WTC11 (cell line): Measurements from ENCODE around the gene RGS14. TPM values are rescaled to one million over a fixed set of nuclear protein-coding genes. Genes with fewer than 3 reads are reported as not detected.

ENCODE experiments used
- ATAC-seq: fragments of 200-7000 bp; cut with Tn5 transposase; 2 replicates; pipeline ENCODE4 v1.10.0; 2021; ENCODE audit warnings: mild to moderate bottlenecking, moderate library complexity
- CTCF ChIA-PET: fragments of 300-600 bp; sonication (Branson Sonifier 250); formaldehyde crosslinking; loops from one replicate; lab custom pipeline; 2021; ENCODE audit warnings: antibody characterized with exemption; lab: Charles Lee
- POLR2A ChIA-PET: fragments of 350-600 bp; sonication (Branson Sonifier 250); formaldehyde crosslinking; loops from one replicate; lab custom pipeline; 2021; ENCODE audit warnings: antibody characterized with exemption; lab: Charles Lee
- DNase-seq: peaks from one replicate; pipeline ENCODE4 v3.0.0; 2021; ENCODE audit warnings: low spot score
- H3K27ac Mint-ChIP-seq: 2 replicates; pipeline ENCODE4 v1.8.0; 2021; ENCODE audit warnings: mixed read lengths
- H3K27me3 Mint-ChIP-seq: 2 replicates; pipeline ENCODE4 v1.8.0; 2021; ENCODE audit warnings: low read depth, mild to moderate bottlenecking, moderate library complexity, mixed read lengths
- H3K36me3 Mint-ChIP-seq: 2 replicates; pipeline ENCODE4 v1.8.0; 2021; ENCODE audit warnings: mixed read lengths
- H3K4me1 Mint-ChIP-seq: 2 replicates; pipeline ENCODE4 v1.8.0; 2022; ENCODE audit warnings: mixed read lengths
- H3K4me3 Mint-ChIP-seq: 2 replicates; pipeline ENCODE4 v1.8.0; 2021; ENCODE audit warnings: mild to moderate bottlenecking, moderate library complexity, mixed read lengths
- H3K9me3 Mint-ChIP-seq: 2 replicates; pipeline ENCODE4 v1.8.0; 2021; ENCODE audit warnings: mixed read lengths
- ATF1 ChIP-seq: sonication (generic); formaldehyde crosslinking; IDR thresholded peaks from 2 replicates; pipeline ENCODE4 v1.8.1; 2023; ENCODE audit warnings: mild to moderate bottlenecking, moderate library complexity, missing genetic modification reagents
- EMX1 ChIP-seq: fragments of 250-450 bp; sonication (Bioruptor Pico); IDR thresholded peaks from 2 replicates; pipeline ENCODE4 v1.8.0; 2021; ENCODE audit warnings: mild to moderate bottlenecking
- ERG ChIP-seq: fragments of 250-450 bp; sonication (Bioruptor Pico); IDR thresholded peaks from 2 replicates; pipeline ENCODE4 v1.8.0; 2021; ENCODE audit warnings: mild to moderate bottlenecking
- FOXP1 ChIP-seq: sonication (generic); formaldehyde crosslinking; IDR thresholded peaks from 2 replicates; pipeline ENCODE4 v1.8.0; 2022; ENCODE audit warnings: missing genetic modification reagents, mild to moderate bottlenecking, moderate library complexity, borderline replicate concordance
- NFYB ChIP-seq: sonication (generic); formaldehyde crosslinking; conservative IDR thresholded peaks from 2 replicates; pipeline ENCODE4 v1.8.0; 2022; ENCODE audit warnings: low read depth, missing genetic modification reagents
- NR3C1 ChIP-seq: sonication (generic); formaldehyde crosslinking; conservative IDR thresholded peaks from 2 replicates; pipeline ENCODE4 v1.8.1; 2023; ENCODE audit warnings: low read depth, mild to moderate bottlenecking, missing genetic modification reagents
- OVOL2 ChIP-seq: fragments of 250-450 bp; sonication (Bioruptor Pico); IDR thresholded peaks from 2 replicates; pipeline ENCODE4 v1.9.0; 2021; ENCODE audit warnings: mild to moderate bottlenecking, borderline replicate concordance
- SMAD3 ChIP-seq: sonication (generic); formaldehyde crosslinking; IDR thresholded peaks from 2 replicates; pipeline ENCODE4 v1.8.0; 2022; ENCODE audit warnings: missing genetic modification reagents, mild to moderate bottlenecking, borderline replicate concordance
- SP1 ChIP-seq: sonication (generic); formaldehyde crosslinking; conservative IDR thresholded peaks from 2 replicates; pipeline ENCODE4 v1.8.1; 2022; ENCODE audit warnings: missing genetic modification reagents
- TEAD4 ChIP-seq: sonication (generic); formaldehyde crosslinking; IDR thresholded peaks from 2 replicates; pipeline ENCODE4 v1.8.0; 2022; ENCODE audit warnings: mild to moderate bottlenecking, missing genetic modification reagents
- ZNF121 ChIP-seq: sonication (generic); formaldehyde crosslinking; IDR thresholded peaks from 2 replicates; pipeline ENCODE4 v1.8.0; 2023; ENCODE audit warnings: missing genetic modification reagents
- ZNF281 ChIP-seq: sonication (generic); formaldehyde crosslinking; IDR thresholded peaks from 2 replicates; pipeline ENCODE4 v1.8.0; 2023; ENCODE audit warnings: mild to moderate bottlenecking, missing genetic modification reagents
- ZNF423 ChIP-seq: fragments of 250-450 bp; sonication (Bioruptor Pico); IDR thresholded peaks from 2 replicates; pipeline ENCODE4 v2.1.2; 2022; ENCODE audit warnings: mild to moderate bottlenecking, moderate library complexity
- total RNA-seq: library from RNA; stranded (reverse); gene quantifications from 3 replicates; pipeline ENCODE4 v1.2.3, GENCODE V29; 2021
- TF ChIP-seq, protein P1 (sequence below): fragments of 250-450 bp; sonication (Bioruptor Pico); conservative IDR thresholded peaks from 2 replicates; pipeline ENCODE4 v1.9.0; 2021; ENCODE audit warnings: mild to moderate bottlenecking
- TF ChIP-seq, protein P2 (sequence below): sonication (generic); formaldehyde crosslinking; conservative IDR thresholded peaks from 2 replicates; pipeline ENCODE4 v1.8.1; 2022; ENCODE audit warnings: mild to moderate bottlenecking, missing genetic modification reagents

RGS14 gene
- total RNA-seq, 1 experiment from 2014 or later, result 74.6 TPM

GRCh38 chr5:177312649-177313181, 45.0 kb upstream of the RGS14 start (continued):
- TF ChIP-seq, protein P1, sequence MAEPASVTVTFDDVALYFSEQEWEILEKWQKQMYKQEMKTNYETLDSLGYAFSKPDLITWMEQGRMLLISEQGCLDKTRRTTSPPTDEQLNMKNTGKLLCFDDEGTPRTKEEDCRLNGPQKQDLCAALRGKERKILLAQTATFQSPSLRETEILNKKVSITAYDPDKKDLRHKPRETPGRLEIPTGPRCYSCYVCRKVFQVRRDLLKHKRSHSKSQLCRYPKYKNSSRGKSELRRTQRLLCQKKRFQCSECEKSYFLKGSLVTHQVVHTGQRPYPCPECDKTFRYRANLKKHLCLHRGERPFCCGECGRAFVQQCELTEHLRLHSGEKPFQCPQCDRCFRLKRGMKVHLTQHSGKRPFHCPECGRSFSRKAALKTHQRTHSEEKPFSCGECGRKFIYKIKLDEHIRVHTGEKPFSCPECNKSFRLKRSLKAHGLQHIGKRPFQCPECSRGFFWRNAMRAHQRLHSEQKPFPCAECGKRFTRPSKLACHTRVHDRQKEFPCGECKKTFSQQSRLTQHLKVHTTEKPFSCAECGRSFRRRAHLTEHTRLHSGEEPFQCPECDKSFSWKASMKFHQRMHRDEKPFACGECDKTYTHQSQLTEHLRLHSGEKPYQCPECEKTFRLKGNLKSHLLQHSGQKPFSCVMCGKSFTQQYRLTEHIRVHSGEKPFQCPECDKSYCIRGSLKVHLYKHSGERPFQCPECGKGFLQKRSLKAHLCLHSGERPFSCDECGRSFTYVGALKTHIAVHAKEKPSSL (CRISPR knock-in tag), result no peak
- TF ChIP-seq ATF1 (CRISPR knock-in tag) (0 out of 2 replicates have a peak, but pooled peaks have one; percentile 71), ZNF121 (no peak), NR3C1 (no peak), TEAD4 (CRISPR knock-in tag) (no peak), SMAD3 (CRISPR knock-in tag) (no peak), ERG (CRISPR knock-in tag) (no peak)
- TF ChIP-seq, protein P2, sequence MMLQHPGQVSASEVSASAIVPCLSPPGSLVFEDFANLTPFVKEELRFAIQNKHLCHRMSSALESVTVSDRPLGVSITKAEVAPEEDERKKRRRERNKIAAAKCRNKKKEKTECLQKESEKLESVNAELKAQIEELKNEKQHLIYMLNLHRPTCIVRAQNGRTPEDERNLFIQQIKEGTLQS (CRISPR knock-in tag), result no peak

DNA sequence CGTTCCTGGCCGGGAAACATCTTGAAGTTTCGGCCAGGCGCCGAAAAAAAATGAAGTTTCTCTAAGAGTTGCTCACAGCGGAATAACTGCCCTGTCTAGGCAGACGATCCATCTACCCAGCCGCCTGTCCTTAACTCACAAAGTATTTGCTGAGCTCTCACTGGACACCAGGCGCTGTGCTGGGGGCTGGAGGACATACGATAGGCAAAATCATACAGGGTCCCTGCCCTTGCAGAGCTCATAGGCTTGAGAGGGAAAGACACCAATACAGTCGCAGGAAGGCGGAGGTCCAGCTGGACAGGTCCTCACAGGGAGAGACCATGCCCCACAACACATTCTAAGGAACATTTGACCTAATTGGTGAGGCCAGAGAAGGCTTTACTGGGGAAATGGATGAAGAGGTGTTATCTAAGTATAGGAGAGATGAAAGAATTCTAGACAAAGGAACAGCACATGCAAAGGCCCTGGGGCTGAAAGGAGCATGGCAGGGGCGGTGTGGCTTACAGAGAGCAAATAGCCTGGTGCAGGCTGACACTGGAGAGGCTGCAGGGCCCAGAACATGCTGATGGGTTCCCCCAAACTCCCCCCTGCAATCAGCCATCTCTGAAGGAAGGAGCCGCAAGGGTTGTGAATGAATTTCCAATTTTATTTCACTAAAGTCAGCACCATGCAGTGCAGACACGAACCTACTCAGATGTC, 44.0 kb upstream of the RGS14 start:
- H3K27ac Mint-ChIP-seq, result no peak overlapping the region

More for the DNA sequence above, 44.0 kb upstream of the RGS14 start:
- ATAC-seq, result no peak
- Mint-ChIP-seq H3K27me3 (no peaks in the 10 kb centered on the region), H3K36me3 (peaks cover 2% of the 10 kb centered on the region; the same call in 1 of the 2 replicates), H3K4me1 (peaks cover 25% of the 10 kb centered on the region), H3K9me3 (no peaks in the 10 kb centered on the region), H3K4me3 (no peak overlapping the region)
- no peak for TF ChIP-seq ZNF281 (CRISPR knock-in tag)
- no peak for TF ChIP-seq EMX1 (CRISPR knock-in tag)
- TF ChIP-seq ERG (CRISPR knock-in tag), result no peak
- TF ChIP-seq NFYB, result no peak
- no peak for TF ChIP-seq ZNF423 (CRISPR knock-in tag)
- TF ChIP-seq OVOL2 (CRISPR knock-in tag), result no peak
- no peak for TF ChIP-seq FOXP1 (CRISPR knock-in tag)
- no peak for TF ChIP-seq SP1 (CRISPR knock-in tag)
- no peak for DNase-seq
- ChIA-PET POLR2A (interaction anchor here (0.7 to 2.3 kb wide), 2 partner anchors 57 to 65 kb away, joined by 5 to 8 read pairs; no protein-coding TSS in a partner anchor), CTCF (interaction anchor here (0.8 to 4.5 kb wide), 11 partner anchors 12 to 202 kb away, joined by 3 to 91 read pairs (median 6); partner anchors contain the start of genes DOK3 and PRR7)
